Stimulated activated CD4-positive, alpha-beta T cell treated with anti-CD3 and anti-CD28 coated beads, TNF-alpha, amount 100 ng/mL, for 48 hours (primary cell): ENCODE data around the gene MUL1.

ENCODE experiments used
- DNase-seq, 3 donors: peaks; one replicate each; pipeline ENCODE4 v3.0.0-alpha.2; 2020; ENCODE audit warnings: low read depth in 3 of 3

Gene MUL1

GRCh38 chr1:20470194-20470593 is 37.8 kb downstream of the MUL1 start:
- DNase-seq, result no peak

GRCh38 chr1:20469406-20470076 is 38.4 kb downstream of the MUL1 start:
- no peak for DNase-seq

GRCh38 chr1:20466273-20466672 is 41.7 kb downstream of the MUL1 start:
- DNase-seq, result peak in 1 of 3 donors; percentile 14

GRCh38 chr1:20465187-20465586 is 42.8 kb downstream of the MUL1 start:
- DNase-seq, result no peak

- DNase-seq, result no peak
Observed at GRCh38 chr1:20463502-20463901, 44.4 kb downstream of the MUL1 start.

- no peak for DNase-seq
Observed at GRCh38 chr1:20462397-20462796, 45.6 kb downstream of the MUL1 start.

GRCh38 chr1:20458717-20459116 is 49.2 kb downstream of the MUL1 start:
- DNase-seq, result no peak

GRCh38 chr1:20454004-20454403 is 53.9 kb downstream of the MUL1 start:
- DNase-seq, result no peak

GRCh38 chr1:20449735-20450311 is 58.1 kb downstream of the MUL1 start:
- DNase-seq, result no peak
